Glutamatergic neuron (in vitro differentiated cells): ENCODE results near the gene UQCR10. TPM values are rescaled to one million over a fixed set of nuclear protein-coding genes. Genes with fewer than 3 reads are reported as not detected.

ENCODE experiments used
- DNase-seq: peaks from one replicate; pipeline ENCODE4 v3.0.0; 2022
- H3K27ac Mint-ChIP-seq: one replicate; pipeline ENCODE4 v1.8.0; 2020; ENCODE audit warnings: mild to moderate bottlenecking, mixed read lengths, inconsistent platforms; ENCODE audit not compliant: unreplicated experiment
- H3K27me3 Mint-ChIP-seq: one replicate; pipeline ENCODE4 v1.8.0; 2020; ENCODE audit warnings: mild to moderate bottlenecking, moderate library complexity, mixed read lengths, inconsistent platforms; ENCODE audit not compliant: unreplicated experiment
- H3K36me3 Mint-ChIP-seq: one replicate; pipeline ENCODE4 v1.8.0; 2020; ENCODE audit warnings: mild to moderate bottlenecking, mixed read lengths, inconsistent platforms; ENCODE audit not compliant: unreplicated experiment
- H3K4me1 Mint-ChIP-seq: one replicate; pipeline ENCODE4 v1.8.0; 2020; ENCODE audit warnings: mild to moderate bottlenecking, low read depth, mixed read lengths, inconsistent platforms; ENCODE audit not compliant: unreplicated experiment
- H3K4me3 Mint-ChIP-seq: one replicate; pipeline ENCODE4 v1.8.0; 2020; ENCODE audit warnings: mild to moderate bottlenecking, mixed read lengths, inconsistent platforms; ENCODE audit not compliant: unreplicated experiment
- H3K9me3 Mint-ChIP-seq: one replicate; pipeline ENCODE4 v1.8.0; 2020; ENCODE audit warnings: mild to moderate bottlenecking, moderate library complexity, mixed read lengths, inconsistent platforms; ENCODE audit not compliant: unreplicated experiment
- CTCF ChIP-seq: fragments of 200-600 bp; sonication (generic); IDR thresholded peaks from one replicate; pipeline ENCODE4 v1.5.0; 2021; ENCODE audit not compliant: partially characterized antibody, unreplicated experiment
- total RNA-seq: library from RNA; stranded (reverse); fragmentation: NEBNext Ultra II Directional; extraction: Animal tissue kit (Norgen Biotek cat#: 25700); gene quantifications from one replicate; pipeline ENCODE4 v1.2.1, GENCODE V29; 2021; ENCODE audit not compliant: unreplicated experiment

The UQCR10 gene
- total RNA-seq, 1 donor from 2014 or later = 77.7 TPM

- Mint-ChIP-seq H3K9me3 (peaks cover 1% of the 10 kb centered on the region), H3K4me3 (no peak overlapping the region), H3K27ac (no peak overlapping the region), H3K4me1 (peaks cover 1% of the 10 kb centered on the region), H3K36me3 (peaks cover 3% of the 10 kb centered on the region), H3K27me3 (peaks cover 1% of the 10 kb centered on the region)
- DNase-seq = no peak
- no peak for TF ChIP-seq CTCF
Measured at GRCh38 chr22:29737251-29738117, 29.7 kb upstream of the UQCR10 start.

GRCh38 chr22:29738118-29738815 lies 28.9 kb upstream of the UQCR10 start:
- peaks cover 3% of the 10 kb centered on the region for H3K36me3 Mint-ChIP-seq
- peaks cover 1% of the 10 kb centered on the region for H3K4me1 Mint-ChIP-seq
- no peak for TF ChIP-seq CTCF
- H3K9me3 Mint-ChIP-seq = peaks cover 1% of the 10 kb centered on the region
- DNase-seq = no peak
- H3K27ac Mint-ChIP-seq = no peak overlapping the region
- H3K27me3 Mint-ChIP-seq = peaks cover 1% of the 10 kb centered on the region
- H3K4me3 Mint-ChIP-seq = no peak overlapping the region

GRCh38 chr22:29739346-29739875 lies 27.8 kb upstream of the UQCR10 start:
- Mint-ChIP-seq H3K27ac (no peak overlapping the region), H3K4me3 (no peak overlapping the region), H3K4me1 (no peaks in the 10 kb centered on the region), H3K27me3 (no peaks in the 10 kb centered on the region), H3K36me3 (peaks cover 3% of the 10 kb centered on the region), H3K9me3 (peaks cover 1% of the 10 kb centered on the region)
- no peak for TF ChIP-seq CTCF
- DNase-seq = peak; percentile 13

GRCh38 chr22:29740216-29740615 lies 27.0 kb upstream of the UQCR10 start:
- H3K27me3 Mint-ChIP-seq = no peaks in the 10 kb centered on the region
- no peak overlapping the region for H3K4me3 Mint-ChIP-seq
- peaks cover 1% of the 10 kb centered on the region for H3K9me3 Mint-ChIP-seq
- H3K4me1 Mint-ChIP-seq = no peaks in the 10 kb centered on the region
- peak; percentile 10 for DNase-seq
- TF ChIP-seq CTCF = no peak
- H3K27ac Mint-ChIP-seq = no peak overlapping the region
- H3K36me3 Mint-ChIP-seq = peaks cover 3% of the 10 kb centered on the region

GRCh38 chr22:29741926-29742325 lies 25.2 kb upstream of the UQCR10 start:
- DNase-seq = no peak
- Mint-ChIP-seq H3K4me1 (no peaks in the 10 kb centered on the region), H3K27ac (no peak overlapping the region), H3K9me3 (peaks cover 1% of the 10 kb centered on the region), H3K36me3 (peaks cover 3% of the 10 kb centered on the region), H3K27me3 (no peaks in the 10 kb centered on the region), H3K4me3 (no peak overlapping the region)
- TF ChIP-seq CTCF = no peak
